Subcutaneous adipose tissue (tissue), 4 donors: ENCODE measurements around the gene APPL2. TPM values are rescaled to one million over a fixed set of nuclear protein-coding genes. Genes with fewer than 3 reads are reported as not detected.

Experiments
- CTCF ChIP-seq: fragments of 450-650 bp; IDR thresholded peaks from one replicate; pipeline ENCODE4 v1.5.1; 2016; ENCODE audit warnings: low read depth, mild to moderate bottlenecking, control low read depth, antibody characterized with exemption, moderate library complexity
- total RNA-seq, 4 donors: library from RNA; depleted of rRNA; stranded (reverse); fragments of >200 nt; gene quantifications; one replicate each; pipeline ENCODE4 v1.1.0, GENCODE V29; 2016

Gene APPL2
- total RNA-seq, 4 donors from 2014 or later: 64.6 to 127 (median 94.1) TPM

DNA sequence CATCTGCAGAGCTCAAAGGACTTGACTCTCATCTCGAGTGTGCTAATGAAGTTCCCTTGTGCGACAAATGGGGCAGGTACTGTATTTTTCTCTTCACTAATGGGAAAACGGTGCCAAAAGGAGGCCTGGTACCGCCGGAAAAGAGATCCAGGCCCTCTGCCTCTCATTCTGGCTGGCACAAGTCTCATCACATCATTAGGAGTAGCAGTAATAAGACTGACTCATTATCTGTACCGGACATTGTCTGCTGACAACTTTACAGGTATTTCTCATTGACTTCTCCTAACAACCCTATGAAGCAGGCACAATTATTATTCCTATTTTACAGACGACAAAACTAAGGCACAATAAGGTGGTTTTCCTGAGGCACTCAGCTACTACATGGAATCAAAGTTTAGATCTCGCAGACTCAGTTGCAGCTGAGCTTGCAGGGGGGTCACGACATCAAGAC is 668 bp downstream of the APPL2 start:
- TF ChIP-seq CTCF: no peak

- TF ChIP-seq CTCF: no peak
These were observed 1.8 kb downstream of the APPL2 start for GRCh38 chr12:105234197-105234596.

DNA sequence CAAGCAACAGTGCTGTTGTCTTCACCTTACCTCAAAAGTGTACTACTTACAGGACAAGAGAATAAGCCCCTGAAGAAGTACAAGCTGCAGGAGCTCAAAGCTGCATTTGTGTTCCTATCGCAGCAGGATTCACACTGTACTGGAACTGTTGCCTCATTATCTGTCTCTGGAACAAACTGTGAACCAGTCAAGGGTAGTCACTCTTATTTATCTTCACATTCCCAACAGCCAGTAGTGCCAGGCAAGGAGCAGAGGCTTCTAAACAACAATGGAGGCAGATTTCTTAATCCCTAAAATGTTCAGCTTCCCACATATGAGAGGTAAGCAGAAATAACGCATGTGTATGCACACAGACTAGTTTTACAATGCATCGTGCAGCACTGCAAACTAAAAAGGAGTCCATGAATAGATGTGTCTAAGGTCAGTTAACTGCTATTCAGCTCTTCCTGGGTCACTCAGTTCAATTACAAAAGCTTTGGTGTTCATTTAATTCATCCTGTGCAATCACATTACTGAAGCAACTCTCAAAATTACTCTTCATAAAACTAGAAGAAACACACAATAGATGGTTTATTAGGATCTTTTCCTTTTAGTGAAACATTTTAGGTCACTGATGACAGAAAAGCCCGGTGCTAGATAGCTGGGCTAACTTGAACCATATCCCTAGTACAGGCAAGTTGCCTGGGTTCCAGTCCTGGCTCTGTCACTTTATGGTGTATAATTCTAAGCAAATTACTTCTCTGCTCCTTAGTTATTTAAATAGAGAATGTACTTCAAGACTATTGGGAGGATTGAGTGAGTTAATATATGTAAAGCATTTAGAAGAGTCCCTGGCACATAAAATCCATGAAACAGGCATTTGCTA is 2.7 kb downstream of the APPL2 start:
- TF ChIP-seq CTCF: no peak

- no peak for TF ChIP-seq CTCF
These were observed 4.6 kb downstream of the APPL2 start for GRCh38 chr12:105231396-105231795.

- TF ChIP-seq CTCF: no peak
These were observed 6.6 kb downstream of the APPL2 start for GRCh38 chr12:105229371-105229770.

DNA sequence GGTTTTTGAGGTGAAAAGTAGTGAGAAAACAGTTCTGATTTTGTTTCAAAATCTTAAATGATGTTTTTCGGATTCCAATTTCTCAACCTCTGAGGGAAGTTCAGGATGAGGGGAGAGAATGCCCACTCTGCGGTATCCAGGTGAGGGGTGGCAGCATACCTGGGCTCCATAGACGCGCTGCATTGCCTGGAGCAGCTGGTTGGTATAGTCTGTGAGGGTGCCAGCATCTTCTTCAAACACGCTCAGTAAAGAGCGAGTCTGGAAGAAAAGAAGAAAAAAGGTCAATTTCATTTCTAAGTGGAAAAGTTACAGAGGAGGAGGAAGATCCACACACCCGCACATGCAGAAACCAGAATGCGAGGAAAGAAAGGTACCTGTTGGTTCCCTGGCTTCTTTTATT is 7.0 kb downstream of the APPL2 start:
- no peak for TF ChIP-seq CTCF

GRCh38 chr12:105228494-105228893 is 7.5 kb downstream of the APPL2 start:
- TF ChIP-seq CTCF: no peak
